Measurements from ENCODE around the gene KSR2. TPM values are rescaled to one million over a fixed set of nuclear protein-coding genes. Genes with fewer than 3 reads are reported as not detected.
A peak's percentile ranks its signal among the peaks of the same experiment; 100 is the strongest.

The KSR2 gene
- total RNA-seq, 2 donors from 2014 or later: 0.02 to 0.04 TPM

DNA sequence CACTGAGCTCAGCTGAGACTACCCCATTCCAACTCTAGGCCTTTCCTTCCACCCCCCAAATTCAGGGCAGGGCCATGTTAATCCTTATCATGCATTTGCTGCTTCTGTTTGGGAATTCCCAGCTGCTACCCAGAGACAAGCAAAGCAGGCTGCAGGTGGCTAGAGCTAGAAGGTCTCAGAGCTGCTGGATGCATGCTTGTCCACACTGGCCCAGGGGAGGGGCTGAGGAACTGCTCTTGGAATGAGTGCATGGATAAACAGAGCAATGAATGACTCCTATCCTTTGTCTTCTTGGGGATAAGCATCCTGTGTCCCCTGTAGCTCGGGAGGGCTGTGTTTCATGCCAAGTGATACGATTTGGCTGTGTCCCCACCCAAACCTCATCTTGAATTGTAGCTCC is 470.5 kb downstream of the KSR2 start:
- no peak for ATAC-seq
- no peaks in the 10 kb centered on the region for H3K36me3 Mint-ChIP-seq
- no peak for DNase-seq (ENCODE audit: low spot score in 2 of 2)
- H3K9me3 Mint-ChIP-seq: peaks cover 0 to 4% of the 10 kb centered on the region in 2 donors
- H3K27ac Mint-ChIP-seq: no peak overlapping the region

GRCh38 chr12:117497407-117497806 is 471.4 kb downstream of the KSR2 start:
- no peak overlapping the region for H3K27ac Mint-ChIP-seq
- no peaks in the 10 kb centered on the region for H3K36me3 Mint-ChIP-seq
- ATAC-seq (no peak), DNase-seq (ENCODE audit: low spot score in 2 of 2) (no peak)
- peaks cover 0 to 5% of the 10 kb centered on the region in 2 donors for H3K9me3 Mint-ChIP-seq

DNA sequence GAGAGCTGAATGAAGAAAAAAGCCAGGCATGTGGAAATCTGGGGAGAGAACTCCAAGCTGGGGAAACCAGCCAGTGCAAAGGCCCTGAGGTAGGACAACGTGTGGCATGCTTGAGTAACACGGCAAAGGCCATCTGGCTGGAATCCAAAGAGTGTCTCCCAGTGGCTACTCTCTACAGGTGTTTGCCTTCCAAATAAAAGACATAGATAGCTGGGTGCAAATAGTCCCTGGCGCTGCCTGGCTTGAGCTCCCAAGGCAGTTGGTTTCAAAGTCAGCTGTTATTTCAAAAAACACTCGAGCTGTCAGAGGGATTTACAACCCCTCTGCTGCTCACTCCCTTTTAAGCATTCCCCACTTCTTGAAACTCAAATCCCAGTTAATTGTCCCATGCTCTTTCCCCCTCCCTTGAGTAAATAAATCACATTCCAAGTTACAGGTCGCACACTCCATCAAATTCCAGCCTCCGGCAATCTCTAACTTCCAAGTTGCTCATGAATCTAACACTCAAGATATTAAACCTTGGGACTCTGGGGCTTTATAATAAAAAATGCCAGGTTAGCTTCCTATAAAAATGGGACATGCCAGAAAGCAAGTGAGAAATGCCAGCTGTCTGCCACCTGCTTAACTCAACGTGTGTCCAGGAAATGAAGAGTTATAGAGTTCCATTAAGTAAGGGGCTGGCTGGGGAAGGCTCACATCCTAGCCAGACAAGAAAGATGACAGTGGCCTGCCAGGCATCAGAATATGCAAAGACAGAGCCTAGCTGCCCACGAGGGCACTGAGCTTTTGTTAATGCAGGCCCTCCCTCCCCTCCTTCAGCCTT is 473.7 kb downstream of the KSR2 start:
- H3K9me3 Mint-ChIP-seq: peaks cover 0 to 5% of the 10 kb centered on the region in 2 donors
- no peak overlapping the region for H3K27ac Mint-ChIP-seq
- ATAC-seq (no peak), DNase-seq (ENCODE audit: low spot score in 2 of 2) (no peak)
- no peaks in the 10 kb centered on the region for H3K36me3 Mint-ChIP-seq

GRCh38 chr12:117491711-117492110 is 477.1 kb downstream of the KSR2 start:
- ATAC-seq: no peak
- no peak overlapping the region for H3K27ac Mint-ChIP-seq
- no peak for DNase-seq (ENCODE audit: low spot score in 2 of 2)
- no peaks in the 10 kb centered on the region for H3K36me3 Mint-ChIP-seq
- H3K9me3 Mint-ChIP-seq: peaks cover 0 to 5% of the 10 kb centered on the region in 2 donors

GRCh38 chr12:117490130-117490529 is 478.7 kb downstream of the KSR2 start:
- DNase-seq (ENCODE audit: low spot score in 2 of 2) (no peak), ATAC-seq (no peak)
- Mint-ChIP-seq H3K27ac (no peak overlapping the region), H3K9me3 (peaks cover 0 to 5% of the 10 kb centered on the region in 2 donors), H3K36me3 (no peaks in the 10 kb centered on the region)

- Mint-ChIP-seq H3K27ac (no peak overlapping the region), H3K9me3 (peaks cover 0 to 5% of the 10 kb centered on the region in 2 donors), H3K36me3 (no peaks in the 10 kb centered on the region)
- DNase-seq (ENCODE audit: low spot score in 2 of 2) (no peak), ATAC-seq (no peak)
Measured at GRCh38 chr12:117489671-117490070, 479.1 kb downstream of the KSR2 start.

DNA sequence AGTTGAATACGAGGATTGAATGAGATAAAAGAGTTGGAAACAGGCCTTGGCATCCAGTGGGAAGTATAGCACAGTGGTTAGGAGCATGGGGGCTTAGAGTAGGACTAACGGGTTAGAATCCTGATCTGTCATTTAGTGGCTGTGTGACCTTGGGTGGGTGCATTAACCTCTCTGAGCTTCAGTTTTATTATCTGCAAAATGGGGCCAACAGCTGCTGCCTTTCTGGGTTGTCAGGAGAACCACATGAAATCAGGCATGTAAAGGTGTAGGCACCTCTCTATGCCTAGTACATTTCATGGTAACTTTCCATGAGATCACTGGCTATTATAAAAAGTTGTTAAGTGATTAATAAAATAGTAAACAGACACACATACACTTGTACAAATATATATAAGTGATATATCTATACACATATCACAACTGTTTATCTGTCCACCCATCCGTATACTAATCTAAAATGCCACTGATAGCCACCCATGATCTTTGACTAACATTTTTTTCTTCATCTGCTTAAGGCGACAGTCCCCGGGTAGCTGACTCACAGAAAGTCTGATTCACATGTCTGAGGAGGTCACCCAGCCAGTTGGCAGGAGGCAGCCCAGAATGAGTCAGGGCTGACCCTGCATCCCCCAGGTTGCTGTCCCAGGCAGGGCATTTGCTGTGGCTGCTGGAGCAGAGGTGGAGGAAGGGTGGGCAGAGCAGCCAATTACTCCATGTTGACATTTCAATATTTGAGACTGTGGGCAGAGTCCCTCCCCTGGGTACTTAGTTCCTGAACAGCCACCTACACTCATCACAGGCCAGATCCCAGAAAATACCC is 481.7 kb downstream of the KSR2 start:
- Mint-ChIP-seq H3K27ac (no peak overlapping the region), H3K9me3 (peaks cover 0 to 4% of the 10 kb centered on the region in 2 donors), H3K36me3 (no peaks in the 10 kb centered on the region)
- ATAC-seq: peak in 1 of 2 donors; percentile 31
- DNase-seq (ENCODE audit: low spot score in 2 of 2): no peak

- ATAC-seq (no peak), DNase-seq (ENCODE audit: low spot score in 2 of 2) (no peak)
- peaks cover under 1 to 4% of the 10 kb centered on the region in 2 donors for H3K9me3 Mint-ChIP-seq
- H3K27ac Mint-ChIP-seq: no peak overlapping the region
- H3K36me3 Mint-ChIP-seq: no peaks in the 10 kb centered on the region
Measured at GRCh38 chr12:117485984-117486839, 482.6 kb downstream of the KSR2 start.

- no peak for ATAC-seq
- DNase-seq (ENCODE audit: low spot score in 2 of 2): no peak
- no peak overlapping the region for H3K27ac Mint-ChIP-seq
- H3K36me3 Mint-ChIP-seq: no peaks in the 10 kb centered on the region
- H3K9me3 Mint-ChIP-seq: peaks cover 4 to 5% of the 10 kb centered on the region in 2 donors
Measured at GRCh38 chr12:117484901-117485300, 483.9 kb downstream of the KSR2 start.

DNA sequence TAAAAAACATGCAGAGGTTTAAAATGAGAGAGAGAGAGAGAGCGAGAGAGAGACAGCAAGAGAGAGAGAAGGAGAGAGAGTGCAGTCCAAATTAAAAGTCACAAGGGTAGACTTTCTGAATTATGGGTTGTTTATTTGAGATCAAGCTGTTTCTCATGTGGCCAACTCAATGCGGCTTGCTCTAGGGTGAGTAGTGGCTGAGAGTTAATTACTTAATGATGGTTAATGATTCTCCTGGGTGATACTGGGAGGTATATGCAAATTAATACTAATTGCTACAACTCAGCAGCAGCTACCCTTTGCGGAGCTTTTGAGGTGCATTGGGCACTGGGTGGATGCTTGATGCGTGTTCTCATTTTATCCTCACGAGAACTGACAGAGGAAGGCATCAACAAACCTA is 485.3 kb downstream of the KSR2 start:
- DNase-seq (ENCODE audit: low spot score in 2 of 2) (no peak), ATAC-seq (no peak)
- H3K36me3 Mint-ChIP-seq: no peaks in the 10 kb centered on the region
- H3K27ac Mint-ChIP-seq: no peak overlapping the region
- peaks cover 4 to 5% of the 10 kb centered on the region in 2 donors for H3K9me3 Mint-ChIP-seq

- Mint-ChIP-seq H3K27ac (no peak overlapping the region), H3K36me3 (no peaks in the 10 kb centered on the region), H3K9me3 (peaks cover 4 to 5% of the 10 kb centered on the region in 2 donors)
- DNase-seq (ENCODE audit: low spot score in 2 of 2) (no peak), ATAC-seq (no peak)
Measured at GRCh38 chr12:117481470-117481869, 487.3 kb downstream of the KSR2 start.

DNA sequence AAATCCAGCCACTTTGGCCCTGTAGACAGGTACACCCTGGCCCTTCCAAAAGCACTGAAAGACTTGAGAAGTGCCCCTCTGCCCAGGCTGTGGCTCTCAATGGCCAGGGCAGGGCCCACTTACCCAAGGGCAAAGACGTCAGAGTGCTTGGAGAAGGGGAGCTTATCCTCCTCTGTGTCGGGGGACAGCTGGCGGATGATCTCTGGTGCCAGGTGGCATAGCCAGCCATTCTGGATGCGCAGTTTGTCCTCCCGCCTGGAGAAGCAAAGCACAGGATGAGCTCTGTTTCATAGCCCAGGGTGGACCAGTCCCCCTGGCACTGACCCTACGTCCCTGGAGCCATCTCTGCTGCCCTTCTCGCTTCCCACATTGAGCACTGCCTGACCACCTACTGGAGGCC is 492.4 kb downstream of the KSR2 start:
- Mint-ChIP-seq H3K36me3 (no peaks in the 10 kb centered on the region), H3K9me3 (peaks cover 5 to 11% of the 10 kb centered on the region in 2 donors), H3K27ac (no peak overlapping the region)
- no peak for ATAC-seq
- DNase-seq (ENCODE audit: low spot score in 2 of 2): no peak

DNA sequence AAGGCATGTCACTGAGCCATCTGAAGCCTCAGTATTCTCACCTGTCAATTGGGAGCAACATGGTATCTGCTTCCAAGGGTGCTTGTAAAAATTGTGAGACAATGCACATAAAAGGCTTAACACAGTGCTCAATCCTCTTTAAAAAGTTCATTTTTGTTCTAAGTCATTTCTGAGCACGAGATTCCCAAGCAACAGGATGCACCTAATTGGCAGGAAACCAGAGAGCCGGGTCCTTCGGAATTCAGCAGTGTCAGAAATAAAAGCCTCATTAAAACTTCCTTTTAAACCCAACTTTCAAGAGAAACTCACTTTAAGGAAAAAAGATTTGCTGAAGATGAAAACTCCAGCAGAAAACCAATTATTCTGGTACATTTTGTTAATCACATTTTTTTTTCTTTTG is 494.9 kb downstream of the KSR2 start:
- DNase-seq (ENCODE audit: low spot score in 2 of 2) (no peak), ATAC-seq (no peak)
- Mint-ChIP-seq H3K27ac (no peak overlapping the region), H3K9me3 (peaks cover 4 to 14% of the 10 kb centered on the region in 2 donors), H3K36me3 (peaks cover 4 to 5% of the 10 kb centered on the region in 2 donors)

- no peak overlapping the region for H3K27ac Mint-ChIP-seq
Measured at GRCh38 chr12:117472983-117473382, 495.8 kb downstream of the KSR2 start.

GRCh38 chr12:117470804-117471203 is 498.0 kb downstream of the KSR2 start:
- H3K36me3 Mint-ChIP-seq: peaks cover 4 to 5% of the 10 kb centered on the region in 2 donors
- DNase-seq (ENCODE audit: low spot score in 2 of 2) (no peak), ATAC-seq (no peak)
- H3K9me3 Mint-ChIP-seq: peaks cover 4 to 14% of the 10 kb centered on the region in 2 donors
- no peak overlapping the region for H3K27ac Mint-ChIP-seq

More at GRCh38 chr12:117472983-117473382, 495.8 kb downstream of the KSR2 start:
- ATAC-seq: no peak
- no peak for DNase-seq (ENCODE audit: low spot score in 2 of 2)
- H3K36me3 Mint-ChIP-seq: peaks cover 4 to 5% of the 10 kb centered on the region in 2 donors
- peaks cover 4 to 14% of the 10 kb centered on the region in 2 donors for H3K9me3 Mint-ChIP-seq

- ATAC-seq (no peak), DNase-seq (ENCODE audit: low spot score in 2 of 2) (no peak)
- H3K36me3 Mint-ChIP-seq: peaks cover 4 to 5% of the 10 kb centered on the region in 2 donors
Measured at GRCh38 chr12:117469883-117470483, 498.8 kb downstream of the KSR2 start.

More at GRCh38 chr12:117469883-117470483, 498.8 kb downstream of the KSR2 start:
- Mint-ChIP-seq H3K27ac (no peak overlapping the region), H3K9me3 (peaks cover 4 to 8% of the 10 kb centered on the region in 2 donors)
